T follicular helper cell (primary cell): ENCODE results near the gene VPS13C.

ENCODE experiments used
- DNase-seq: peaks from one replicate; pipeline ENCODE4 v3.0.0-alpha.2; 2020; ENCODE audit warnings: low read depth

VPS13C gene

GRCh38 chr15:61819386-61819785 lies 240.9 kb downstream of the VPS13C start:
- DNase-seq = no peak

- no peak for DNase-seq
These were observed 241.4 kb downstream of the VPS13C start for GRCh38 chr15:61818801-61819200.

GRCh38 chr15:61816856-61817255 lies 243.4 kb downstream of the VPS13C start:
- DNase-seq = no peak

GRCh38 chr15:61815356-61816083 lies 244.7 kb downstream of the VPS13C start:
- no peak for DNase-seq

GRCh38 chr15:61812476-61812875 lies 247.8 kb downstream of the VPS13C start:
- no peak for DNase-seq

- DNase-seq = no peak
These were observed 248.3 kb downstream of the VPS13C start for GRCh38 chr15:61811952-61812351.

GRCh38 chr15:61809216-61809615 lies 251.0 kb downstream of the VPS13C start:
- DNase-seq = no peak

GRCh38 chr15:61807281-61807929 lies 252.8 kb downstream of the VPS13C start:
- DNase-seq = no peak
